Right lobe of liver (tissue), 6 donors: ENCODE measurements around the gene TNKS1BP1. TPM values are rescaled to one million over a fixed set of nuclear protein-coding genes. Genes with fewer than 3 reads are reported as not detected.

Experiments used
- ATAC-seq, 4 donors: fragments of 200-7000 bp; cut with Tn5 transposase; one replicate each; pipeline ENCODE4 v1.9.1; 2020; ENCODE audit warnings: mild to moderate bottlenecking in 4 of 4, moderate library complexity in 4 of 4
- DNase-seq, 3 donors: peaks; one replicate each; pipeline ENCODE4 v3.0.0-alpha.2; 2020
- H3K27ac ChIP-seq, 3 donors: fragments of 200-600 bp; one replicate each; pipeline ENCODE4 v1.8.0; 2022
- H3K27me3 ChIP-seq, 2 donors: fragments of 200-600 bp; one replicate each; pipeline ENCODE4 v1.8.0; 2022
- H3K36me3 ChIP-seq, 4 donors: fragments of 200-600 bp; sonication (generic) in 1 of 4; one replicate each; pipeline versions ENCODE4 v1.5.1 to v1.8.0; 2017 to 2022; ENCODE audit warnings: control low read depth in 1 of 4
- H3K4me1 ChIP-seq, 4 donors: fragments of 200-600 bp; sonication (generic) in 1 of 4; one replicate each; pipeline versions ENCODE4 v1.5.1 to v1.8.0; 2017 to 2022; ENCODE audit warnings: control low read depth in 1 of 4
- H3K4me3 ChIP-seq, 3 donors: fragments of 200-600 bp; one replicate each; pipeline ENCODE4 v1.8.0; 2022
- H3K9me3 ChIP-seq, 4 donors: fragments of 200-600 bp; sonication (generic) in 1 of 4; one replicate each; pipeline versions ENCODE4 v1.5.1 to v1.8.0; 2017 to 2022; ENCODE audit warnings: control low read depth in 1 of 4
- POLR2A ChIP-seq: fragments of 450-650 bp; IDR thresholded peaks from one replicate; pipeline ENCODE4 v1.6.1; 2017; ENCODE audit warnings: antibody characterized with exemption, mild to moderate bottlenecking
- WGBS: methylation state at CpG from one replicate; pipeline ENCODE4 v1.1.6; 2018; ENCODE audit warnings: low coverage, low lambda C conversion rate; ENCODE audit not compliant: insufficient coverage; ENCODE audit errors: missing lambda C conversion rate; 5-methylcytosine and 5-hydroxymethylcytosine counted together
- intact Hi-C, 2 donors: fragments of 100-400 bp; cut with DNase I; formaldehyde crosslinking; loops; one replicate each; pipeline versions ENCODE4 v1.11.2 to v1.14.1; 2022
- total RNA-seq, 6 experiments: library from RNA; depleted of rRNA in 2 of 6; stranded (reverse); fragments of >200 nt in 2 of 6; fragmentation: NEBNext Ultra II Directional in 3 of 6; extraction: Animal tissue kit (Norgen Biotek cat#: 25700) in 3 of 6; gene quantifications; one replicate each; pipeline versions ENCODE4 v1.1.0 to v1.2.4, GENCODE V29; 2016 to 2023
- TF ChIP-seq, protein P1 (sequence below), 4 donors: fragments of 200-600 bp in 3 of 4; fragments of 450-650 bp in 1 of 4; IDR thresholded peaks; one replicate each; pipeline versions ENCODE4 v1.5.1 to v1.8.0; 2016 to 2022; ENCODE audit warnings: antibody characterized with exemption in 4 of 4, mild to moderate bottlenecking in 2 of 4
- donor health status: DM: no; HTN: yes; CAD: no.
- donor health status: DM: no; HTN: no; CAD: no.
- donor health status: DM: no; HTN: no; CAD: no.
- donor health status: DM: no; HTN: yes; CAD: no.
- donor health status: DM: no; HTN: yes; CAD: no.

Gene TNKS1BP1
- total RNA-seq, 6 experiments from 2014 or later = 52.4 to 124 (median 92.7) TPM

DNA sequence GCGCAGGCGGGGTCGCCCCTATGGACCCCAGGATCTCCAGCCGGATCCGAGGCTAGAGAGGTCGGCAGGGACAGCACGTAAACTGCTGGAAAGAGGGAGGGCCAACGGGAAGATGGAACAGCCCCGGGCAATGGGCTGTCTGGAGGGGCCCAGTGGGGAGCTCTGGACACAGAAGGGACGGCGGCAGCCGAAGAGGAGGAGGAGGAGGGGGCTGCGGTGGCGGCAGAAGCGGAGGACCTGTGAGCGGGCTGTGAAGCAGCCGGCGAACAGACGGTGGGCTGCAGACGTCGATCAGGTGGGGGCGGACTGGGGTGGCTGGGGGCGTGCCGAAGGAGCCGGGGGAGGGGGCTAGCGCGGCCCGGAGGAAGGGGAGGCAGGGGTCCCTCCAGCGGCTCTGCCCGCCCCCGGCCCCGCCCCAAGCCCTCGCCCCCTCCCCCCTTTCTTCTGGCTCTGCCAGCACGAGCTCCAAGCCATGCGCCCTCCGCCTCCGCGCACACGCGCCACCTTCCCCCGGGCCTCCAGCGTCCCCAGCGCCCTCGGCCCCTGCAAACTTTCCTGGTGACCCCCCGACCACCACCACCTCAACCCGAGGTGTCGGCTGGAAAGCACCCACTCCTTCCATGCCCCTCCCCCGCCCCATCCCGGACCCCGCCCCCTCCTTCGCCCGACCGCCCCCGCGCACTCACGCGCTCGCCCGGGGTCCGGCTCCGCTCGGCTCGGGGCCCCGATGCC, 432 bp downstream of the TNKS1BP1 start:
- TF ChIP-seq, protein P1, sequence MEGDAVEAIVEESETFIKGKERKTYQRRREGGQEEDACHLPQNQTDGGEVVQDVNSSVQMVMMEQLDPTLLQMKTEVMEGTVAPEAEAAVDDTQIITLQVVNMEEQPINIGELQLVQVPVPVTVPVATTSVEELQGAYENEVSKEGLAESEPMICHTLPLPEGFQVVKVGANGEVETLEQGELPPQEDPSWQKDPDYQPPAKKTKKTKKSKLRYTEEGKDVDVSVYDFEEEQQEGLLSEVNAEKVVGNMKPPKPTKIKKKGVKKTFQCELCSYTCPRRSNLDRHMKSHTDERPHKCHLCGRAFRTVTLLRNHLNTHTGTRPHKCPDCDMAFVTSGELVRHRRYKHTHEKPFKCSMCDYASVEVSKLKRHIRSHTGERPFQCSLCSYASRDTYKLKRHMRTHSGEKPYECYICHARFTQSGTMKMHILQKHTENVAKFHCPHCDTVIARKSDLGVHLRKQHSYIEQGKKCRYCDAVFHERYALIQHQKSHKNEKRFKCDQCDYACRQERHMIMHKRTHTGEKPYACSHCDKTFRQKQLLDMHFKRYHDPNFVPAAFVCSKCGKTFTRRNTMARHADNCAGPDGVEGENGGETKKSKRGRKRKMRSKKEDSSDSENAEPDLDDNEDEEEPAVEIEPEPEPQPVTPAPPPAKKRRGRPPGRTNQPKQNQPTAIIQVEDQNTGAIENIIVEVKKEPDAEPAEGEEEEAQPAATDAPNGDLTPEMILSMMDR (IDR thresholded peaks at IDR 0.05) = no peak
- TF ChIP-seq POLR2A = no peak
- intact Hi-C loops = no loop called here
- peaks cover 0 to 27% (median 15%) of the 10 kb centered on the region in 4 donors for H3K36me3 ChIP-seq
- no peaks in the 10 kb centered on the region for H3K27me3 ChIP-seq
- H3K4me3 ChIP-seq = peak overlapping the region; percentile 65 to 73 (median 70)
- 6% methylated on average over 28 of the region's 64 CpGs for WGBS
- peak overlapping the region; percentile 86 to 96 (median 88) for H3K27ac ChIP-seq
- ATAC-seq (no peak), DNase-seq (peak in 1 of 3 donors; percentile 56)
- peaks cover 0 to 48% (median 22%) of the 10 kb centered on the region in 4 donors for H3K4me1 ChIP-seq
- H3K9me3 ChIP-seq = no peaks in the 10 kb centered on the region

DNA sequence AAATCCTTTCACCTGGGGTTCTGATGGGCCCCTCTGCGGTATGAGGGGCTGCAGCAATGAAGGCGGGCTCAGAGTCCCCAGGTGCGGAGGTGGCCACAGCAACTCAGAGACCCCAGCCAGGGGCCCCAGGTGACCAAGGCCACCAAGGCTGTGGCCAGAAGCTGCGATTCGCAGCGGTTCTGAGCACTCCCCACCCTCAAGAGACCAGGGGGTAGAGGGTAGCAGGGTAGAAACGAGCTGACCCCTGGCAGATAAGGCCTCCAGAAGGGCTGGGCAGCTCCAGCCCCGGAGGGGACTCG, 948 bp downstream of the TNKS1BP1 start:
- DNase-seq = no peak
- peaks cover 0 to 48% (median 22%) of the 10 kb centered on the region in 4 donors for H3K4me1 ChIP-seq
- peak overlapping the region; percentile 86 to 96 (median 88) for H3K27ac ChIP-seq
- no peak for ATAC-seq
- no peaks in the 10 kb centered on the region for H3K27me3 ChIP-seq
- WGBS = 24% methylated on average over 4 of the region's 9 CpGs
- peaks cover 0 to 22% (median 10%) of the 10 kb centered on the region in 4 donors for H3K36me3 ChIP-seq
- intact Hi-C loops = no loop called here
- H3K4me3 ChIP-seq = peak overlapping the region; percentile 65 to 73 (median 70)
- TF ChIP-seq, protein P1 (IDR thresholded peaks at IDR 0.05) = no peak
- TF ChIP-seq POLR2A = no peak
- no peaks in the 10 kb centered on the region for H3K9me3 ChIP-seq

DNA sequence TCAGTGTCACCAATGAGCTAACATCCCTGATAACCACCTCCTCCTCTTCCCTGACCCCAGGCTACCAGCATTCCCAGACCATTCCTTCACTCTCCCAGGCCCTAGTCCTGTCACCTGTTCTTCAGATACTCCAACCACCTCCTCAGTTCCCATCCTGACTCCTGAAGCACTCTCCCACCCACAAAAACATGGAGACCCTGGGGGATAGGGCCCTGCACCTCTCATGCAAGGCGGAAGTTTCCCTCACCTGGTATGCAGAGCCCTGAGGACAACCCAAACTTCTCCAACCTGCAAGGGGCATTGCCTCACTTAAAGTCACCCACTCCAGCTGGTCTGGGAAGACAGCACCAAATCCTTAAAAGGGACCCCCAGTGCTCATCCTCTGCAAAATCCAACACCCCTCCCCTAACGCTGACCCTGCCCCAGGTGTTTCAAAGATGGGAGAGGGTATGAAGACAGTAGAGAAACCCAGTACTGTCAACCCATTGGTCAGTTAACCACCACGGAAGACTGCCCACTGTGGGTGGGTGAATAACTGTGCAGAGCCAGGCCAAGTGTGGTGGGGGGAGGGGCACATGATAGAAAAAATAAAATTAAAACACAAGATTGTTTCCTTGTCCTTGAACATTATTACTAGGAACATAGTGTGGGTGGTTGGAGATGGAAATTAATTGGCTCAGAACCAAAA, 1.4 kb downstream of the TNKS1BP1 start:
- Histone ChIP-seq H3K4me1 (peaks cover 0 to 52% (median 22%) of the 10 kb centered on the region in 4 donors), H3K4me3 (peak overlapping the region; percentile 65 to 73 (median 70)), H3K36me3 (peaks cover 0 to 18% (median 6%) of the 10 kb centered on the region in 4 donors), H3K27me3 (no peaks in the 10 kb centered on the region), H3K9me3 (no peaks in the 10 kb centered on the region), H3K27ac (peak overlapping the region; percentile 86 to 96 (median 88))
- intact Hi-C loops = no loop called here
- no peak for ATAC-seq
- TF ChIP-seq, protein P1 (IDR thresholded peaks at IDR 0.05) = no peak
- TF ChIP-seq POLR2A = no peak
- no peak for DNase-seq
- 52% methylated on average over 3 of the region's 3 CpGs for WGBS

DNA sequence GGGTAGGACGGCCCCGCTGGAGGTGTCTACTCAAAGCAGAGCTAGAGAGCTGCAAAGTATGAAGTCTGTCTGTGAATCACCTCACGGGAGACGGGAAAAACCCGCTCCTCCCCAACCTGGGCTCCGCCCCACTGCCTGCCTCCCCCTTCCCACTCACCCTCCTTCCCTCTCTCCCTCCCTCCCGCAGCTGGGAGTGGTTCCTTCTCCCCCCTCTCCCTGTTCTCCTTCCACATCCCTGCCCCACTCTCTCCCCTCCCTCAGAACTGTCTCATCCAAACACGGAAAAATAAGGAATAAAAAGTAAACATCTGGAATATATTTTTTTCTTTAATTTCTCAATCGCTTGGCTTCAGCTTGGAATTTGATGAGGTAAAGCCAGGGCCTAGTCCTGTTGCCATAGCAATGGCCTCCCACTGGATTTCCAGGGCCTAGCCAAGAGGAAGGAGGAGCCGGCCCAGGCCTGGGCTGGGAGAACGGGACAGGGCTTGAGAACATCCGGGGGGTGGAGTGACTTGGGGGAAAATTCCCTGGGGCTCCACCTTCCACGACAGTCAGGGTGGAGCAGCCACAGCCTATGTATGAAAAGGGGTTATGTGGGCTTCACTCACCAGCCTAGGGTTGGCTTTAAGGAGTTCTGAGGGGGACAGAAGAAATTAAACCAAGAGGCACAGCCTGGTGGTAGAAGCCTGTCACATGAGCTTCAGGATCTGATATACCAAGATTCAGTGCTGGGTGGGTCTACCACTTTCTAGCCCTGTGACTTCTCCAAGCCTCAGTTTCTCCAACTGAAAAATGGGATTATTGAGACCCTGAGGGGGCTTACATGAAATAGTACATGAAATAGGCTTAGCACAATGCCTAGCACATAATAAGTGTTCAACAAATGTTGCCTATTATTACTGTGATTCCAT, 2.2 kb downstream of the TNKS1BP1 start:
- Histone ChIP-seq H3K27ac (peak overlapping the region; percentile 73 to 88 (median 73)), H3K27me3 (no peaks in the 10 kb centered on the region), H3K4me3 (peak overlapping the region; percentile 28 to 73 (median 47)), H3K4me1 (peaks cover 0 to 56% (median 22%) of the 10 kb centered on the region in 4 donors), H3K36me3 (peaks cover 2 to 12% (median 4%) of the 10 kb centered on the region in 4 donors), H3K9me3 (no peaks in the 10 kb centered on the region)
- ATAC-seq (peak; percentile 64 to 72 (median 70)), DNase-seq (peak; percentile 90 to 95 (median 94))
- WGBS = 28% methylated on average over 7 of the region's 13 CpGs
- TF ChIP-seq POLR2A = peak; percentile 52
- TF ChIP-seq, protein P1 (IDR thresholded peaks at IDR 0.05) = no peak
- intact Hi-C loops = no loop called here
